Activated CD4-positive, alpha-beta T cell treated with anti-CD3 and anti-CD28 coated beads, Interleukin-2, amount 50 U/mL, for 48 hours (primary cell): Measurements from ENCODE around the gene ZBTB16.
A peak's percentile ranks its signal among the peaks of the same experiment; 100 is the strongest.

ENCODE experiments used
- DNase-seq, 2 experiments: peaks; one replicate each; pipeline ENCODE4 v3.0.0-alpha.2; 2020

The ZBTB16 gene

DNA sequence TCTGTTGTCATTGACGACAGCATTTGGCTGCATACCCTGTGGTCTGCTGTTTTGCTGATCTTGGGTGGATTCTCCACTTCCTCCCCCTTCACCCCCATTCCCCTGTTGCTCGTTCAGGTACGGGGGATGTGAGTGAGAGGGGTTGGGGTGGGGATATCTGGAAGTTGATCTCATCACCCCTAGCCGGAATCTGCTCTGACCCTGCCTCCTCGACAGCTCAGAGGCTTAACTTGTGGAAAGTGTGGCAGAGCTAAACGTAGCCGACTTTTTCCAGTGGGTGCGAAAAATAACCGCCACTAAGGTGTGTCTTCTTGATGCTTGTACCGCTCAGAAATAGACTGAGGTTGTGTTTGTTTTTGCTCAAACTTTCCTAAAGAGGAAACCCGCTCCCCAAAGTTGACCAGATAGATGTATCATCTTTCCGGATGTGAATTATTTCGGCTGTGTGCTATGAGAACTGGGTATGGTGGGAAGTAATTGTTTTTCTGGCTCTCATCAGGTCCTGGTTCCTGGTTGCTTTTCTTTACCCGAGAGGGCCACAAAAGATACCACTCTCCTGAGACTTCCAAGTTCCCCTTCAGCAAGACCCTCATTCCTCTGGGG, 6.6 kb downstream of the ZBTB16 start:
- peak in 1 of 2 experiments; percentile 13 for DNase-seq

DNA sequence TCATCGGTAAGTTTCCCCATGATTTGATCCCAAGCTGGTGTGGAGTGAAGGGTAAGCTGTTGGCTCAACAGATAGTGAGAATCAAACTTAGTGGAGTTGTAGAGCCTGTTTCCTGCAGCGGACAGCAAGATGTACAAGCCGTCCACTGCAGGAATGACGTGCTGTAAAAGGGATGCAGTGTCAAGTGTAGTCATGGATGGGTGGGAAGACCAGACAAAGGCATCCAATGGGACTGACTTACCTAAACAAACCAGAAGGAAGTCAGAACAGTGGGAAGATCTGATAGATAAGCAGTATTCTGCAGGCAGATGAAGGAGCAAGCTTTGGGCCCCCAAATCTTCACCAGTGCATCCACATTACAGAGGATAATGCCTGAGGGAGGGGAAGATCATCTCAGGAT, 8.8 kb downstream of the ZBTB16 start:
- DNase-seq, result no peak

DNA sequence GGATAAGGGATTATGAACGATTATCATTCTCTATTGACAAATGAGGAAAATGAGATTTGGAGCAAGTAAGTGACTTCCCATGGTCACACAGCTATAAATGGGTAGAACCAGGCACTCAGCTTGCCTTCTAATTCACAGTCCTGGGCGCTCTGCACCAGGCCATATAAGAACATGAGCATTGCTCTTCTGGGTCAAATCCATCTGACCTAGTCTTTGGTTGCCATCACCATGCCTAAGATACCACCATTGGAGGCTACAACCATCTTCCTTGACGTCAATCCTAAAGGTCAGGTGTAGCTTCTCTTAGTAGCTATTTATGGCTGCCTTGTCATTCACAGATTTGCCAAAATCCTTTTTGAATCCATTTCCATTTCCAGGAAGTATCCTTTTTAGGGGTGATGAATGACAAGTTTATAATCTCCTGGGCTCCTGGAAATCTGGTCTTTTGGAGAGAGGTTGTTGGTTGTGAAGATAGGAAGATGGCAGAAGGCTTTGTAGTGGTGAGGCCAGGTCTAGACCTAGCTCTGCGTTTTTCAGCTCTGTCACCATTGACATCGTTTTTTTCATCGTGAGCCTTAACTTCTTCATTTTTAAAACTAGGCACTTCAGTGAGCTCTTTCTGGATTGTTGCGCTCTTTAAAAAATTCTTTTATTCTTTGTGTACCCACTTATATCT, 11.1 kb downstream of the ZBTB16 start:
- DNase-seq, result no peak

DNA sequence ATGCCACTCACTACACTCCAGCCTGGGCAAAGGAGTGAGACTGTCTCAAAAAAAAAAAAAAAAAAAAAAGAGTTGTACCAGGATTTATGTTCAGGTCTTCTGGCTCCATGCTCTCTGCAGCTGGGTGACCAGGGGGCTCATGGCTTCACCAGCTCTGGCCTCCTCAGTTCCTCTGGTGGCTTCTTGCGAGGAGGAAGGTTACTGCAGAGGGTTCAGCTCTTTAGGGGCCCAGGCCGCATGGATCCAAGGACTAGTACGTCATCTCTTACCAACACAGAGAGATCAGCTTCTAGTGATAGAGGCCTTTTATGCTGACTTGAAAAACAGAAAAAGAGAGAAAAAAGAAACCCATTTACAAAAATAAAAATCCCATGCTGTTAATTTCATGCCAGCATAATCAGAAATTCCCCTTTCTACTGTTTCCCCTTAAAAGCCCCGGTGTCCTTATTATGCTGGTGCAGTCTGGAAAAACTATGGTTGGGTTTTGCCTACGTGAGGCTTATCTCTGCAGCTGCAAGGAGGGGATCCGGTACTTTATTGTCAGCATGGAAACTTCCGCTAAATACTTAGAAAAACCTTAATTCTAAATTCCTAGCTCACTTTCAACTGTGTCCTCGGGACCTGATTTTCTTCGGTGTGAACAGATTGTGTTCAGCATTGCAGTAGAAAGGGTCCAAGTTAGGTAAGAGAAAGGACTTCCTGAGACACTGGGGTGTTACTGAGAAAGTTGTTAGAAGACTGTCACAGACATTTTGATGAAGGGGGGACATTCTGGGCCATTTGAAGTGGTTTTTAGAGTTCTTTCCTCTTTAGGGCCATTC, 13.7 kb downstream of the ZBTB16 start:
- DNase-seq, result no peak

DNA sequence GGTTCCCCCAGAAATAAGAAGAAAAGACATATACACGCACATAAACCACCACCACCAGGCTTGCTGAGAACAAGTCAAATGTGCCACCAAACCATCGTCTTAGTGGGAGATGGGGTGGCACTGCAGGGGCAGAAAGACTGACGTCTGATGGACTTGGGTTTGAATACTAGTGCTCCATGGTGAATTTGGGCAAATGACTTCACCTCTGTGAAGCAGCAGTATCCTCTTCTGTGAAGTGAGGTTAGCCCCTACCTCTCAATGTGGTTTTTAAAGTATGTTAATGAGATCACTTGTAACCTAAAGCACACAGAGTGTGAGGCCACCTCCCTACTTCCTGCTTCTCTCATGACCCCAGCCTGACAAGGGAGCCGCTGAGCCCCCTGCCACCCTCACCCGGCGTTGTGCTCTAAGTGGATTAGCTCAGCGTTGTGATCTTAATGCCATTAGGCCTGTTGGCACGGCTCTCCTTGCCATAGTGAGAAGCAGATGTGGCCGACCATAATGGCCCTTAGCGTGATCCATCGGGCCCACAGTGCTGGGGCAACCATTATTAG, 14.4 kb downstream of the ZBTB16 start:
- DNase-seq, result no peak

DNA sequence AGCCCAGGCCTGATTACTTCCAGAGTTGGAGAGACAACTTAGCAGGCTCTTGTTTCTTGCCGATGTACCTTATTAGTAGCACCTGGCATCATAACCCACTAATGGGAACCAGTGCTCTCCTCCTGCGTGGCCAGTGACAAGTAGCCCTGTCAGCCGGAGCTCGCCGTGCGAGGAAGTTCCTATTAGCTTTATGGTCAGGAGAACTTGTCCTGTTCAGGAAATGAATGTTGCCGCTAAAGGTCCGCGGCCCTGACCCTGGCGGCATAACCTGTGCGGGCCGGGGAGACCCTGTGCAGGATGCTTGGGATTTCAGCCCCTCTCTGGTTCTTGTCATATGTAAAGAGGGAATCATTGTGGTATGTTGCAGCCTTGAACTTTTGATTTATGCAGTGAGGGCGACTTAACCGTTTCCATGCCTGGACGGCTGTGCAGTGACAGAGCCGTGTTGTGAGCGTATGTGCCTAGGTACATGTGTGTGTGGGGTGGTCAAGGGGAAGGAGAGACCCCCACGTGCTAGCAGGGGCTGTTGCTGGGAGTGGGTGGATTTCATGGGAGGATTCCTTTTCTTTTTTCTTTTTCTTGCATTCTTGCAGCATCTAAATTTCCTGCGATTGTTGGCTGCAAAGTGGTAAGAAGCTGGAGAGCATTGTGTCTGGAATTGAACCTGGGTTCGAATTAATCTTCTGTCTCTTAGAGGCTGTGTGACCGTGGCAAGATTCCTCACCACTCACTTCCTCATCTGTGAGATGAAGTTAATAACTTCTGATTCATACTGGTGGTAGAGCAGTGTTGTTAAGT, 15.2 kb downstream of the ZBTB16 start:
- no peak for DNase-seq

DNA sequence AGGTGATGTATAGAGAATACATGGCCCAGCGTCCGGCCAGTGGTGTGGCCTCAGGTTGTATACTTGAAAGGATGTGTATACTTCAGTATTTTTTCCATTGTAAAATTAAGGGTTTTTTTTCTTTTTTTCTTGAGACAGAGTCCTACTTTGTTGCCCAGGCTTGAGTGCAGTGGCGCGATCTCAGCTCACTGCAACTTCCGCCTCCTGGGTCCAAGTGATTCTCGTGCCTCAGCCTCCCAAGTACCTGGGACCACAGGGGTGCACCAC, 15.8 kb downstream of the ZBTB16 start:
- DNase-seq, result no peak

DNA sequence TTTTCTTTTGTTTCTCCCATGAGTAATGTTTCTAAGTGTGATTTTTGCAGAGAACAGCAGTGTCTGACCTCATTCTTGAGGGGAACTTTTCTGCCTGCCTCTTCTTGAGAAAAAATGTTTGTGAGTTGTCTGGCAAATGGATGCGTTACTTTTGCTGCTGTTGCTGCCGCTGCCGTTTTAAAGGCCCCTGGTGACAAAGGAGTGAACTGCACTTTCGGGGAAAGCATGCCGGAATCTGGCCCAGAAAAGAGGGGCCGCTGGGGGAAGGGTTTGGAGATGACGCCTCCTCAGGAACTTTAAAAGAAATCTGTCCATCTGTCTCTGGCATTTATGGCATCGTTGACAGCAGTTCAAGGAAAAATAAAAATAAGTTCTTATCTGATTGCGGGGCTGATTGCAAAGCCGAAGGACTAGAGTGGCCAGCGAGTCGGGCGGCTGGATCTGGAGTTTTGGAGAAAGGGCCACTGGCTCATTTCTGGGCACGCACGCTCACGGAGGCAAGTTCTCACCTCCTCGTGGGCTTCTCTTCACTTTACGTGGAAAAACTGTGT, 16.5 kb downstream of the ZBTB16 start:
- peak; percentile 39 to 46 for DNase-seq

DNA sequence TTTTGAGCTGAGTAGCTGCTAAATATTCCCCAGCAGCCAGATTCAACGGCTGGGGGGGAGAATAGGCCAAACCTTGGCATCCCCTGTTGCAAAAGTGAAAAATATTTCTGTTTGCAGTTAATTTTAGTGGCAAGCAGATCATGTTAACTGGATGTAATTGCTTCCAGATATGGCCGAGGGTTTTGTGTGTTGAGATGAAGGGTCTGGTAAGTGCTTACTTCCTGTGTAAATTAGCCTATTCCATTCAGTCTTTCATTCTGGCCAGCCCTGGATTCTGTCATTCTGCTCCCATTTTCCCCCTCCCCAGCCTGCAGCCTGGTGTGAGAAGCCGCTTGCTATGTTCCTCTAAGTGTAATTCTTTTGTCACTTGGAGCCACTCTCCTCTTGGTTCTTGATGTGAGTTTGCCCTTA, 17.4 kb downstream of the ZBTB16 start:
- DNase-seq, result no peak

DNA sequence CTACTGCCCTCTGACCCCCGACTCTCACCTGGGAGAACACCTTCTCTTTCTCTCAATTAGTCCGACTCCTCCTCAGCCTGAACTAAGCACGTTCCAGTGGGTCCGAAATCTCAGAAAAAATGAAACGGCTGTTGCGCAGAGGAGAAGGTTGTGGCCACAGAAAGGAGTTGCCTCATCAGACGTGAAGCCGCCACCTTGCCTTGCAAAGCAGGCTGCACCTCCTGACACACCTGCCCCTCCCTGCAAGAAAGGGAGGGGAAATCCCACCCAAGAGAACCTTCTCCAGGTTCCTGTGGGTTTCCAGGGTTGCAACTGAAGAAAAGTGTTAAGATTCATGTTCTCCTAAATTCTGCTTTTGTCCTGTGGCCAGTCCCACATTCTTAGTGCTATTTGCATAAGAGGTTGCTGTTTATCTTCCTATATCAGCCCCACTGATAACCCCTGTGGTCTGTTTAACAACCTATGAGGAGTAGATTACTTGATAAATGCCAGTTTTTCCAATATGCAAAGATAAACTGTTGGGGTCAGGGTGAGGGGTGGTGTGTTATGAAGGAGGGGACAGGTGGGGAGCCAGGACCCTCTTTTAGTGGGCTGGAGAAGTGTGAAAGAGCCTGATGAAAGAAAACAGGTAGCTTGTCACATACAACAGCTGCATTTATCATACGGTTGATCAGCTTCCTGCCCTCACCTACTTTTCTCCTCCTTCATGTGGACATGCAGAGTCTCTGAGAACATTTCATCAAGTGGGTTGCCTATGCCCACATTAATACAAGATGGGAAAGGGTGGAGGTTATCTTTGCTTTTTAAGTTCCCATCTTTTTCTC, 18.2 kb downstream of the ZBTB16 start:
- peak in 1 of 2 experiments; percentile 22 for DNase-seq

DNA sequence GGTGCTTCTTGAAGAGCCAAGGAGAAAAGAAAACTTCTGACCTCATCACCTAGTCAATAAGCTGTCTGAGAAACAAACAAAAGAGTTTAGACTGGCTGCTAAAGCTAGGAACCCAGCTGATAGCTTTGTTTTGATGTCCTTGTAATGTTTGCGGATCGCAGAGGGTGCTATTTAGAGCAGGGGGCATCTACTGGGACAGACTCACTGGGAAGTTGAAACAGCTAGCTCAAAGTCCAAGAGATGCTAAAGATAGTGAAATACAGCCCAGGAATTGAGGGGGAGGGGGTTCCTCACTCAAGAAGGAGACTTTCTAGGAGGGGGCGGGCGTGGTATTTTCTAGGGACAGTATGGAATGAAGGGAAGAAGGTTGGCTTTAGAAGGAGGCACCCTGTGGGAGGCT, 18.9 kb downstream of the ZBTB16 start:
- DNase-seq, result no peak

DNA sequence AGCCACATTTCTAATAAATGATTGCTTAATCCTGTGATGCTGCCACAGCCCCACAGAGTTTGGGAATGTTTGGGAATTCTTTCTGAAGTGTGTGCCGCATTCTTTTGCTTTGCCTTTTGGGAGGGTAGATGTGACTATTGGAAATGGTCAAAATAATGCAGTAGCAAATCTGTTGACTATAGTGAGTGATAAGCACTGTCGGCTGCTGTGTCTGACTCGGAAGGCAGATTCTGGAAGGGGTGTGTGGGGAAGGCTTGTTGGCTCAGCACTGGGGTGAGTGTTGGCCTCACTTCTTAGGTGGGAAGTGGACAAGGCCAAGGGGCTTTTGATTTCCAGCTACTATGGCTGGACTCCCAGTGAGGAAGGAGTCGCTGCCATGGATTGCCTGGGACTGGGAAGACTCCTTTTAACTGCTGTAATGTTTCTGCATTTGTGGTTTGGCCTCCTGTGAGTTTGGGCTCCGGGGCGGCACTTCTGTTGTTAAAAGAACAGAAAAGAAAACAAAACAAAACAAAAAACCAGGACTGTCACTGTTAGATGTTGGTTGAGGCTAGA, 20.1 kb downstream of the ZBTB16 start:
- DNase-seq, result no peak

DNA sequence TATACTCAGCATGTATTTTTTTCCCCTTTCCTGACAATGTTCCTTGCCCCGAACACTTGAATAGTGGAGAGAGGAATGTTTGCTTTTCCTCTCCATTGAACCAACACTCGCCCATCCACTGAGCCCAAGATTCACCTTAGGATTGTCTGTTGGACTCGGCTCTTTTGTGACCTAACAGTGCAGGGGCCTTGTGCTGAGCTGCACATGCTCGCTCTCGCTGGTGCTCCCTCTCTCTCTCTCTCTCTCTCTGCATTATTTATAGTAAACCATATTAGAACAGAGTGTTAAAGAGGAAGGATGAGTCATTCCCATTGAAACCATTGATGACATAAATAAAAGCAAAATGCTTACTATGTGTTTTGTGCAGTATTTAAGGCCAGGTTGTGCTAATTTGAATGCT, 20.7 kb downstream of the ZBTB16 start:
- DNase-seq, result no peak

DNA sequence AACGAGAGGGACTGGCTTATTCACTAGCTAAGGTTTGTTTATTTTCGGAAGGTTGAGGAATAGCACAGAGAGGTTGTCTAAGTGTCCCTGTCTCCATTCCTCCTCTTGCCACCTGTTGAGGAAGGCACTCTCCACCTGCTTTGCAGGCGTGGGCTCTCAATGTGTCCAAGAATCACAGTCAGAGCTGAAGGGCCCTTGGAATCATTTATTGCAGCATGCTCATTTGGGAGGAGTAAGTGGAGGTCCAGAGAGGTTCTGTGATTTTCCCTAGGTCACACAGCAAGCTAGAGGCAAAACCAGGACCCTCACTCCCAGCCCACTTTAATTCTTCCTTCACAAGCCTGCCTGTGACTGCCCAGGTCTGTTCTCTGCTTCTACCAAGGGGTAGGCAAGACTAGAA, 21.3 kb downstream of the ZBTB16 start:
- DNase-seq, result no peak

DNA sequence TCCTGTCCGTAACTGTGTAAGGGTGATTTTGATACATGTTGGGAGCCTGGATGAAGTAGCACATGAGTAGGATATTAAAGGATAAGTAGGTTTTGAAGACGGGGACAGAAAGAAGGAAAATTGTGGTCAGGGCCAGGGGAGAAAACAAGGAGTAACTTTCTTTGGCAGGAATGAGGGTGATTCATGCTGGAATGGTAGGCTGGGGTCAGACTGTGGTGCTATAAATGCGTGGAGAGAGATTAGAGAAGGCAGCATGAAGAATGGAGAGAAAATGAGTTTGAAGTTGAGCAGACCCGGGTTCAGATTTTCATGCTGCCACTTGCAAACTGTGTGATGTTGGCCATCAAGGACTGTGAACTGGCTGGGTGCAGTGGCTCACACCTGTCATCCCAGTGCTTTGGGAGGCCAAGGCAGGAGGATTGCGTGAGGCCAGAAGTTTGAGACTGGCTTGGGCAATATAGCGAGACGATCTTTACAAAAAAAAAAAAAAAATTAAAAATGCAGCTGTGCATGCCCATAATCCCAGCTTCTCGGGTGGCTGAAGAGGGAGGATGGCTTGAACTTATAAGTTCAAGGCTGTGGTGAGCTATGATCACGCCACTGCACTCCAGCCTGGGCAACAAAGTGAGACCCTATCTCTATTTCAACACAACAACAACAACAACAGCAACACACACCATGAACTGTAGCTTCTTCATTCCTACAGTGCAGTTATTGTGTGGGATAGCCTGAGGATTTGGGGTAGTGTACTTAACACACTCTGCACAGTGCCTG, 22.3 kb downstream of the ZBTB16 start:
- DNase-seq, result no peak

DNA sequence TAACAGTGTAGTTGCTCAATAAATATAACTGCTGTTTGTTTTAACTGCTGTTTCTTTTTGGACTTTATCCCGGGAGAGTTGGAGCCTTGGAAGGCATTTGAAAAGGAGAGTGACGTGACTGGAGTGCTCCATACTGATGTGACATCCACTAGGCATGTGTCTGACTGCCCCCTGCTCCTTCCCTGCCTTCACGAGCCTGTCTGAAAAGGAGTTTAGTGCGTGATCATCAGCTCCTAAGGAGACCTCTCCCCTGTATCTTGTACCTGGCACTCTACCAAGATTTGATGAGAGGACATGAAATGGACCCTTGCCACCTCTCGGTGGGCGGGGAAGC, 22.9 kb downstream of the ZBTB16 start:
- DNase-seq, result no peak

DNA sequence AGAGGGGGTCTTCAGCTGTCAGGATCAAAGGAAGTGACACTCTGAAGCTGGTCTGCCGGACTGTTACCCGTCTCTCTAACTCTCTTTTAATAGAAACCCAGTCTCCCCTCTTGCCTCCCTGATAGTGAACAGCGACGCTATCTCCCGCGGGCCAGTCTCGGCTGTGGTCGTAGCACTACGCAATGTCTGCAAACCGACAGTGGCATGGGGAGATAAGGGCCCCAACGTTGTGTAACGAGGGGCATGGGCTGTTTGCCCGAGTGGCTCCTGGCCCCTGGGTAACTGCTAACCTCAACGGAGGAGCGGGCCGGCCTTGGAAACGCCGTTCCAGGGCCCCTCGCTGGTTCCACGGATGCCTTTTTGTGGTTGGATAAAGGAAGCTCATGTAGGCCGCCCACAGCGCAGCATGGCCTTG, 23.3 kb downstream of the ZBTB16 start:
- DNase-seq, result no peak

DNA sequence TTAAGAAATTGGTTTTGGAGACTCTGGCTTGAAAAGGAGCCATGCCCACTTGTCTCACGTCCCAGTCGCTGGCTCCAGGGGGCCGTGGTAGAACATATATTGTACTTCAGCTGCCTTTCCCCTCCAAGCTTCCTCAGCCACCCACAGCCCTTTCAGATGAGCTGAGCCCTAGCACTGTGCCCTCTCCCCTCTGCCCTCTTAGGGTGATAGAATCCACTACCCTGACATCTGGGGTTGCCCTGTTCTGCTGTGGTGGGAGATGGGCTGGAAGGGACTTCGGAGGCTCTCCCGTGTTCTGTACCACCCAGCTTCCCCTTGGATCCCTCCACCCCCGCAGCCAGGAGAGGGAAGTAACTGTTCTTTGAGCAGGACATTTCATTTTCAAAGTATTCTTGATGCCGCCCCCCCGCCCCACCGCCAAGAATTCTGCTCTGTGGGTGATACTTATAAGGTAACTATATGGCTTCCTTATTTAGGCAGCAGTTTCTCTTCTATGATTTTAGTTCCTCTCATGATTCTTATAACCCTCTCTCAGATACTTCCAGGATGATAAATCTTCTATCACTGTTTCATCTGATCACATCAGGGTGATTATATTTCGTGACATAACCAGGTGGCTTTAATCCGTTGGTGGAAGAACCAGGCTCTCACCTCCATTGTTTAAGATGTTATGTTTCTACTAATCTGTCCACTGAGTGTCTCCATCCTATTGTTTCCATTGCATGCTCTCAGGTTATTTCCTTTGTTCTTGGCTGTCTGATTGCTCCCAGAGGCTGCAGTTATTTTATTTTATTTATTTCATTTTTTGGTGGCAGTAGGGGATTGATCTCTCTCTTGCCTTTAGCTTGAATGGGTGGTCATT, 24.1 kb downstream of the ZBTB16 start:
- no peak for DNase-seq

DNA sequence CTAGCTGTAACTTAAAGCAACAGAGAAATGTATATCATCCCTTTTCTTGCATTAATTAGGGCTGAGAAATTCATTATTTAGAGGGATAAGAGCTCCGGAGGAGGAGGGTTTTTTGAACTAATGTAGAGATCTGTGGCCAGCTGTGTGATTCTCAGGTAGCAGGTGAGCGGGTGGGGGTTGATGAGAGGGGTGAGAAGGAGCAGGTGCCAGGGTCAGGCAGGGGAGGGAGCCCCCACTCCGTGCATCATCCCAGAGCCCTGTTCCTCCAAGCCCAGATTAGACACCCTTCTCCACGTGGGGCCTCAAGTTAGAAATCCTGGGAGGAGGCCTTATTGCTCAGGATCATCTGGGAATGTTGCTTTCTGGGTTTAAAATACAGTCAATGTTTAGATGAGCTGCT, 24.9 kb downstream of the ZBTB16 start:
- DNase-seq, result no peak
